ENCODE measurements around the gene HRH2.

HRH2 gene

GRCh38 chr5:175737481-175737880, 79.6 kb downstream of the HRH2 start:
- no peak for DNase-seq (ENCODE audit: low read depth in 2 of 2)
- TF ChIP-seq CTCF (IDR thresholded peaks at IDR 0.05; ENCODE audit: low read depth, low read length) = no peak
- no peak overlapping the region for H3K4me3 ChIP-seq (replicated peaks in 1 of 2; ENCODE audit: low read depth in 2 of 2, low read length in 2 of 2)

DNA sequence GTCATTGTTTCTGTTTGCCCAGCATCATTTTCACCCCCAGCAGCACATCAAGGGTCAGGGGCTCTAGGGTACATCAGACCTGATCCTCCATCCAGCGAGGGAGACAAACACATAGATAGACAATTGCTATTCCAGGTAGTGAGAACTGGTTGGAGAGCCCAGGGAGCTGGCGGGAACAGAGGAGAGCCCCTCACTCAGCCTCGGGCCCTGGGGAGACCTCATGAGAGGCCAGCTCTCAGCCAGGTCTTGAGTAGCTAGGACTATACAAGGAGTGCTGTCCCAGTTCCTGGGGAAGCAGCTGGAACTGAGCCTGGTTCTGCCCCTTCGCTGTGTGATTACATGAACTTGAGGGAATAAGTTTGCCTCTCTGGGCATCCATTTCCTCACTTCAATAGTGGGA, 80.3 kb downstream of the HRH2 start:
- DNase-seq (ENCODE audit: low read depth in 2 of 2) = no peak
- TF ChIP-seq CTCF (IDR thresholded peaks at IDR 0.05; ENCODE audit: low read depth, low read length) = no peak
- H3K4me3 ChIP-seq (replicated peaks in 1 of 2; ENCODE audit: low read depth in 2 of 2, low read length in 2 of 2) = no peak overlapping the region

GRCh38 chr5:175738602-175739133, 80.8 kb downstream of the HRH2 start:
- DNase-seq (ENCODE audit: low read depth in 2 of 2) = no peak
- H3K4me3 ChIP-seq (replicated peaks in 1 of 2; ENCODE audit: low read depth in 2 of 2, low read length in 2 of 2) = no peak overlapping the region
- no peak for TF ChIP-seq CTCF (IDR thresholded peaks at IDR 0.05; ENCODE audit: low read depth, low read length)

- DNase-seq (ENCODE audit: low read depth in 2 of 2) = no peak
- no peak for TF ChIP-seq CTCF (IDR thresholded peaks at IDR 0.05; ENCODE audit: low read depth, low read length)
- no peak overlapping the region for H3K4me3 ChIP-seq (replicated peaks in 1 of 2; ENCODE audit: low read depth in 2 of 2, low read length in 2 of 2)
These were observed 82.1 kb downstream of the HRH2 start for GRCh38 chr5:175740014-175740413.

GRCh38 chr5:175741556-175741955, 83.7 kb downstream of the HRH2 start:
- no peak for TF ChIP-seq CTCF (IDR thresholded peaks at IDR 0.05; ENCODE audit: low read depth, low read length)
- H3K4me3 ChIP-seq (replicated peaks in 1 of 2; ENCODE audit: low read depth in 2 of 2, low read length in 2 of 2) = no peak overlapping the region
- no peak for DNase-seq (ENCODE audit: low read depth in 2 of 2)

DNA sequence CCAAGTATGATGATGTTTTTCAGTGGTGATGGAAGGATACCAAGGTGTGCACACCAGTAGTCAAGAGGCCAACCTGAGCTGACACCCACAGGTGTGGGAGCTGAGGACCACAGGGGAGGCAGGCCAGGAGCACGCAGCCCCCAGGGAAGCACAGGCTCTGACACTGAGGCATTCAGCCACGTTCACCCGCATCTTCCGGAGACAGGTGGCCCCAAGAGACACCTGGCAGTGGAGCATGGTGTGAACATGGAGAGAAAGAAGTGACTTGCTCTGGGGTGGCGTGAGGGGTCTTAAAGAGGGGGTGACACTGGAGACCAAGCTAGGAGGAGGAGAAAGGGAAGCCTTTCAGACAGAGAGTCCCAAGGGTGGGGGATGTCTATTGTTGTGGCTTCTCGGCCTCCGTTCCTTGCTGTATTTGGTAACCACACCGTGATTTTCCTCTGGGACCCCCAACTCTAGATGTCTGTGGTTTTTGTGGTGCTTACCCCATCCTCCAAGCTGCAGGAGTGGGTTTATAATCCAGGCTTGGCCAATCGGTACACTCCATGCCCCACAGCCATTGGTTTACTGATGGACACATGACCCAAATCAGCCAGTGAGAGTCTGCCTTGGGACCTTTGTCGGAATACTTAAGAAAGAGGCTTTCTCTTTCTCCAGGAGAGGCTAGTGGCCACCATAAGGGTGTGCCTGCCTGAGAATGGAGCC, 84.6 kb downstream of the HRH2 start:
- no peak for TF ChIP-seq CTCF (IDR thresholded peaks at IDR 0.05; ENCODE audit: low read depth, low read length)
- DNase-seq (ENCODE audit: low read depth in 2 of 2) = no peak
- no peak overlapping the region for H3K4me3 ChIP-seq (replicated peaks in 1 of 2; ENCODE audit: low read depth in 2 of 2, low read length in 2 of 2)
